ENCODE measurements around the gene OR6M1. TPM values are rescaled to one million over a fixed set of nuclear protein-coding genes. Genes with fewer than 3 reads are reported as not detected.

OR6M1 gene
- total and polyA plus RNA-seq, 2 experiments from 2014 or later = not detected

- no peaks in the 10 kb centered on the region for H3K9me3 ChIP-seq (ENCODE audit: low read depth)
- H3K4me1 ChIP-seq (ENCODE audit: insufficient read depth) = no peaks in the 10 kb centered on the region
- DNase-seq = no peak
- no peak for TF ChIP-seq EZH2 (IDR thresholded peaks at IDR 0.05; ENCODE audit: insufficient read depth, poor library complexity, severe bottlenecking)
- TF ChIP-seq EZH2phosphoT487 (IDR thresholded peaks at IDR 0.05; ENCODE audit: insufficient read depth, low read depth) = no peak
- H3K27ac ChIP-seq = no peak overlapping the region
- no peaks in the 10 kb centered on the region for H3K36me3 ChIP-seq (ENCODE audit: low read depth)
- H2AFZ ChIP-seq = no peak overlapping the region
- H3K9ac ChIP-seq = no peak overlapping the region
- no peaks in the 10 kb centered on the region for H3F3A ChIP-seq (ENCODE audit: insufficient read depth)
- H3K27me3 ChIP-seq (replicated peaks; ENCODE audit: insufficient read depth) = peaks cover 22% of the 10 kb centered on the region; the same call in 1 of the 2 replicates
- H4K20me1 ChIP-seq (ENCODE audit: insufficient read depth) = no peaks in the 10 kb centered on the region
- WGBS, 2 experiments (ENCODE audit: low coverage in 1 of 2, low lambda C conversion rate in 2 of 2, missing lambda C conversion rate in 2 of 2) = 22 to 36% methylated on average over 3 of the region's 3 CpGs
- in situ Hi-C loops (cut with MboI) = no loop called here
- H3K4me3 ChIP-seq = no peak overlapping the region
- H3K9me2 ChIP-seq (ENCODE audit: insufficient read depth) = no peaks in the 10 kb centered on the region
- no peak overlapping the region for H3K4me2 ChIP-seq (ENCODE audit: unreplicated experiment)
- H3K79me2 ChIP-seq (ENCODE audit: insufficient read depth) = no peaks in the 10 kb centered on the region
These were observed 48.2 kb downstream of the OR6M1 start for GRCh38 chr11:123757976-123758375.

GRCh38 chr11:123755813-123756212, 50.3 kb downstream of the OR6M1 start:
- Histone ChIP-seq H3K4me1 (ENCODE audit: insufficient read depth) (no peaks in the 10 kb centered on the region), H4K20me1 (ENCODE audit: insufficient read depth) (no peaks in the 10 kb centered on the region), H3K9me2 (ENCODE audit: insufficient read depth) (no peaks in the 10 kb centered on the region), H3K4me3 (no peak overlapping the region), H3K36me3 (ENCODE audit: low read depth) (no peaks in the 10 kb centered on the region), H3K27me3 (replicated peaks; ENCODE audit: insufficient read depth) (peaks cover 27% of the 10 kb centered on the region), H3K4me2 (ENCODE audit: unreplicated experiment) (no peak overlapping the region), H3K9me3 (ENCODE audit: low read depth) (no peaks in the 10 kb centered on the region), H3K79me2 (ENCODE audit: insufficient read depth) (no peaks in the 10 kb centered on the region), H3K9ac (no peak overlapping the region), H2AFZ (no peak overlapping the region), H3F3A (ENCODE audit: insufficient read depth) (no peaks in the 10 kb centered on the region), H3K27ac (no peak overlapping the region)
- no peak for DNase-seq
- WGBS, 2 experiments (ENCODE audit: low coverage in 1 of 2, low lambda C conversion rate in 2 of 2, missing lambda C conversion rate in 2 of 2) = 29 to 32% methylated on average over 3 of the region's 3 CpGs
- no peak for TF ChIP-seq EZH2phosphoT487 (IDR thresholded peaks at IDR 0.05; ENCODE audit: insufficient read depth, low read depth)
- TF ChIP-seq EZH2 (IDR thresholded peaks at IDR 0.05; ENCODE audit: insufficient read depth, poor library complexity, severe bottlenecking) = no peak
- in situ Hi-C loops (cut with MboI) = no loop called here

Small RNAs within 50 kb of the gene (small RNA-seq; reads per million reads assigned to genes)
- not detected for gene RNU1-21P (ENCODE audit: low read depth, low replicate concordance)

Other genes starting within 250 kb of the OR6M1 start
- gene SCN3B, start 151.7 kb downstream of the OR6M1 start, total RNA-seq (2014; rRNA removed; shearing (Covaris generic)) = not detected in 2 replicates
- gene SCN3B, start 151.7 kb downstream of the OR6M1 start, polyA plus RNA-seq (2016; fragmentation: Nextera tagmentation; extraction: Ambion mirVana) = 0.09 and 0.33 TPM in 2 replicates
- 5.5 and 26.4 TPM in 2 replicates for gene ZNF202, start 64.7 kb downstream of the OR6M1 start, total RNA-seq (2014; rRNA removed; shearing (Covaris generic))
- gene ZNF202, start 64.7 kb downstream of the OR6M1 start, polyA plus RNA-seq (2016; fragmentation: Nextera tagmentation; extraction: Ambion mirVana) = 4.5 and 5.1 TPM in 2 replicates
- not detected in 2 replicates for gene OR6X1, start 51.8 kb downstream of the OR6M1 start, total RNA-seq (2014; rRNA removed; shearing (Covaris generic))
- gene OR6X1, start 51.8 kb downstream of the OR6M1 start, polyA plus RNA-seq (2016; fragmentation: Nextera tagmentation; extraction: Ambion mirVana) = not detected in 2 replicates
- gene TMEM225, start 79.3 kb upstream of the OR6M1 start, total RNA-seq (2014; rRNA removed; shearing (Covaris generic)) = not detected in 2 replicates
- gene TMEM225, start 79.3 kb upstream of the OR6M1 start, polyA plus RNA-seq (2016; fragmentation: Nextera tagmentation; extraction: Ambion mirVana) = not detected in 2 replicates
- not detected in 2 replicates for gene OR8D4, start 95.8 kb upstream of the OR6M1 start, total RNA-seq (2014; rRNA removed; shearing (Covaris generic))
- gene OR8D4, start 95.8 kb upstream of the OR6M1 start, polyA plus RNA-seq (2016; fragmentation: Nextera tagmentation; extraction: Ambion mirVana) = not detected in 2 replicates
- not detected in 2 replicates for gene OR4D5, start 133.3 kb upstream of the OR6M1 start, total RNA-seq (2014; rRNA removed; shearing (Covaris generic))
- gene OR4D5, start 133.3 kb upstream of the OR6M1 start, polyA plus RNA-seq (2016; fragmentation: Nextera tagmentation; extraction: Ambion mirVana) = not detected in 2 replicates
- not detected in 2 replicates for gene OR6T1, start 137.5 kb upstream of the OR6M1 start, total RNA-seq (2014; rRNA removed; shearing (Covaris generic))
- not detected in 2 replicates for gene OR6T1, start 137.5 kb upstream of the OR6M1 start, polyA plus RNA-seq (2016; fragmentation: Nextera tagmentation; extraction: Ambion mirVana)
- gene OR10S1, start 171.4 kb upstream of the OR6M1 start, total RNA-seq (2014; rRNA removed; shearing (Covaris generic)) = not detected in 2 replicates
- not detected in 2 replicates for gene OR10S1, start 171.4 kb upstream of the OR6M1 start, polyA plus RNA-seq (2016; fragmentation: Nextera tagmentation; extraction: Ambion mirVana)
- gene OR10G6, start 188.8 kb upstream of the OR6M1 start, total RNA-seq (2014; rRNA removed; shearing (Covaris generic)) = not detected in 2 replicates
- not detected in 2 replicates for gene OR10G6, start 188.8 kb upstream of the OR6M1 start, polyA plus RNA-seq (2016; fragmentation: Nextera tagmentation; extraction: Ambion mirVana)
- not detected in 2 replicates for gene OR10G4, start 206.6 kb upstream of the OR6M1 start, total RNA-seq (2014; rRNA removed; shearing (Covaris generic))
- not detected in 2 replicates for gene OR10G4, start 206.6 kb upstream of the OR6M1 start, polyA plus RNA-seq (2016; fragmentation: Nextera tagmentation; extraction: Ambion mirVana)
- gene OR10G9, start 216.7 kb upstream of the OR6M1 start, total RNA-seq (2014; rRNA removed; shearing (Covaris generic)) = not detected in 2 replicates
- not detected in 2 replicates for gene OR10G9, start 216.7 kb upstream of the OR6M1 start, polyA plus RNA-seq (2016; fragmentation: Nextera tagmentation; extraction: Ambion mirVana)
- gene OR10G8, start 220.4 kb upstream of the OR6M1 start, total RNA-seq (2014; rRNA removed; shearing (Covaris generic)) = not detected in 2 replicates
- not detected in 2 replicates for gene OR10G8, start 220.4 kb upstream of the OR6M1 start, polyA plus RNA-seq (2016; fragmentation: Nextera tagmentation; extraction: Ambion mirVana)
- gene OR10G7, start 235.0 kb upstream of the OR6M1 start, total RNA-seq (2014; rRNA removed; shearing (Covaris generic)) = not detected in 2 replicates
- not detected in 2 replicates for gene OR10G7, start 235.0 kb upstream of the OR6M1 start, polyA plus RNA-seq (2016; fragmentation: Nextera tagmentation; extraction: Ambion mirVana)